ENCODE results near the gene HBP1. TPM values are rescaled to one million over a fixed set of nuclear protein-coding genes. Genes with fewer than 3 reads are reported as not detected.

The HBP1 gene
- polyA plus RNA-seq, 4 donors = 25.1 to 82.6 (median 36.7) TPM

- no peak overlapping the region for H3K4me3 ChIP-seq (ENCODE audit: low read depth in 1 of 3, low read length in 3 of 3)
- H3K27me3 ChIP-seq (ENCODE audit: control insufficient read depth in 3 of 3, insufficient read depth in 3 of 3, low read length in 3 of 3) = no peaks in the 10 kb centered on the region
- 91 to 94% (median 93%) methylated on average over 4 of the region's 4 CpGs for WGBS, 3 donors
- H3K9me3 ChIP-seq (ENCODE audit: control insufficient read depth in 2 of 2, insufficient read depth in 1 of 2, low read depth in 1 of 2, low read length in 1 of 2) = no peaks in the 10 kb centered on the region
- H3K4me1 ChIP-seq (ENCODE audit: control insufficient read depth in 3 of 3, insufficient read depth in 2 of 3, low read depth in 1 of 3, low read length in 2 of 3) = peaks cover 0 to under 1% (median 0%) of the 10 kb centered on the region in 3 donors
- H3K36me3 ChIP-seq (ENCODE audit: control insufficient read depth in 3 of 3, insufficient read depth in 2 of 3, low read depth in 1 of 3, low read length in 3 of 3) = peaks cover 6% of the 10 kb centered on the region in 3 donors
- no peak for DNase-seq
- H3K27ac ChIP-seq (ENCODE audit: low read depth in 1 of 3, low read length in 2 of 3) = no peak overlapping the region
- FAIRE-seq = no peak
These were observed 17.4 kb downstream of the HBP1 start for GRCh38 chr7:107186240-107186639.

DNA sequence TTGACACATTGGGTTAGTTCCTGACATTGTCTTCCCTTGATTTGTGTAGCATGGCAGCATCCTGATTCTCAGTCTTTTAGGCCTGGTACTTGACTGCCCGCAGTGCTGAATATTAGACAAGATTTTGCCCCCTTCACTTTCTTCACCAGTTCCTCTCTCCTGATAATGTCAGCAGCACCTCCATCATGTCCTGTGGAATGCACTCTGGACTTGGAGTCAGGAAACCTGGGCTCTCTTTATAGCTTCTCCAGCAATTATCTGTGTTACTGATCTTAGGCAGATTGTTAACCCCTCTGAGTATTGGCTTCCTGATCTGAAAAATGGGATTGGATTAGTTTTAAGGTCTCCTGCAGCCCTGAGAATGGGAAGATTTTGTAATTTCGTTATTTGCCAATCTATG, 19.0 kb downstream of the HBP1 start:
- no peaks in the 10 kb centered on the region for H3K27me3 ChIP-seq (ENCODE audit: control insufficient read depth in 3 of 3, insufficient read depth in 3 of 3, low read length in 3 of 3)
- H3K36me3 ChIP-seq (ENCODE audit: control insufficient read depth in 3 of 3, insufficient read depth in 2 of 3, low read depth in 1 of 3, low read length in 3 of 3) = peaks cover 3 to 8% (median 8%) of the 10 kb centered on the region in 3 donors
- H3K27ac ChIP-seq (ENCODE audit: low read depth in 1 of 3, low read length in 2 of 3) = no peak overlapping the region
- no peaks in the 10 kb centered on the region for H3K4me1 ChIP-seq (ENCODE audit: control insufficient read depth in 3 of 3, insufficient read depth in 2 of 3, low read depth in 1 of 3, low read length in 2 of 3)
- no peaks in the 10 kb centered on the region for H3K9me3 ChIP-seq (ENCODE audit: control insufficient read depth in 2 of 2, insufficient read depth in 1 of 2, low read depth in 1 of 2, low read length in 1 of 2)
- peak in 1 of 2 donors; percentile 25 for DNase-seq
- no peak overlapping the region for H3K4me3 ChIP-seq (ENCODE audit: low read depth in 1 of 3, low read length in 3 of 3)
- 82 to 92% (median 89%) methylated on average over 2 of the region's 2 CpGs for WGBS, 3 donors
- FAIRE-seq = no peak

- FAIRE-seq (no peak), DNase-seq (no peak)
- H3K4me1 ChIP-seq (ENCODE audit: control insufficient read depth in 3 of 3, insufficient read depth in 2 of 3, low read depth in 1 of 3, low read length in 2 of 3) = no peaks in the 10 kb centered on the region
- H3K36me3 ChIP-seq (ENCODE audit: control insufficient read depth in 3 of 3, insufficient read depth in 2 of 3, low read depth in 1 of 3, low read length in 3 of 3) = peaks cover 3 to 6% (median 6%) of the 10 kb centered on the region in 3 donors
- H3K27ac ChIP-seq (ENCODE audit: low read depth in 1 of 3, low read length in 2 of 3) = no peak overlapping the region
- no peak overlapping the region for H3K4me3 ChIP-seq (ENCODE audit: low read depth in 1 of 3, low read length in 3 of 3)
- H3K27me3 ChIP-seq (ENCODE audit: control insufficient read depth in 3 of 3, insufficient read depth in 3 of 3, low read length in 3 of 3) = no peaks in the 10 kb centered on the region
- 96 to 99% (median 97%) methylated on average over 2 of the region's 2 CpGs for WGBS, 3 donors
- H3K9me3 ChIP-seq (ENCODE audit: control insufficient read depth in 2 of 2, insufficient read depth in 1 of 2, low read depth in 1 of 2, low read length in 1 of 2) = no peaks in the 10 kb centered on the region
These were observed 21.3 kb downstream of the HBP1 start for GRCh38 chr7:107190090-107190489.

DNA sequence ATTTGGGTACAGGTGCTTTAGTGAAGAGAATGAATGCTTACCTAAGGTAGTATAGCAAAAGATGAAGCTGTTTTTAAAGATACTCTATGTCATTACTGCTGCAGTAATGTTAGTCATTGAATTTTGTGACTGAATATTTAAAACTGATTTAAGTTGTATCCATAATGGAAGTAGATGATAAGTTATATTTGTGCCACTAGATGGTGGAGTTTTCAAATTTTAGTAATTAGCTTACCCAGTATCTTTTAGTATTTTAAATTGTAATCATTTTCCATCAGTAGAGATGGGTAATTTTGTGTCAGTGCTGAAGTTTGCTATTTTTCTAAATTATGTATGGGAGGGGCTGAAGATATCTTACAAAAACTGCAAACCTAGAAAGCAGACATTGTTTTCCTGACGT, 25.2 kb downstream of the HBP1 start:
- no peak for FAIRE-seq
- Histone ChIP-seq H3K36me3 (ENCODE audit: control insufficient read depth in 3 of 3, insufficient read depth in 2 of 3, low read depth in 1 of 3, low read length in 3 of 3) (peaks cover 10 to 27% (median 12%) of the 10 kb centered on the region in 3 donors), H3K4me3 (ENCODE audit: low read depth in 1 of 3, low read length in 3 of 3) (no peak overlapping the region), H3K27me3 (ENCODE audit: control insufficient read depth in 3 of 3, insufficient read depth in 3 of 3, low read length in 3 of 3) (no peaks in the 10 kb centered on the region), H3K27ac (ENCODE audit: low read depth in 1 of 3, low read length in 2 of 3) (no peak overlapping the region), H3K9me3 (ENCODE audit: control insufficient read depth in 2 of 2, insufficient read depth in 1 of 2, low read depth in 1 of 2, low read length in 1 of 2) (no peaks in the 10 kb centered on the region), H3K4me1 (ENCODE audit: control insufficient read depth in 3 of 3, insufficient read depth in 2 of 3, low read depth in 1 of 3, low read length in 2 of 3) (no peaks in the 10 kb centered on the region)
- WGBS, 3 donors = 81 to 92% (median 87%) methylated on average over 1 of the region's 1 CpG
- no peak for DNase-seq

DNA sequence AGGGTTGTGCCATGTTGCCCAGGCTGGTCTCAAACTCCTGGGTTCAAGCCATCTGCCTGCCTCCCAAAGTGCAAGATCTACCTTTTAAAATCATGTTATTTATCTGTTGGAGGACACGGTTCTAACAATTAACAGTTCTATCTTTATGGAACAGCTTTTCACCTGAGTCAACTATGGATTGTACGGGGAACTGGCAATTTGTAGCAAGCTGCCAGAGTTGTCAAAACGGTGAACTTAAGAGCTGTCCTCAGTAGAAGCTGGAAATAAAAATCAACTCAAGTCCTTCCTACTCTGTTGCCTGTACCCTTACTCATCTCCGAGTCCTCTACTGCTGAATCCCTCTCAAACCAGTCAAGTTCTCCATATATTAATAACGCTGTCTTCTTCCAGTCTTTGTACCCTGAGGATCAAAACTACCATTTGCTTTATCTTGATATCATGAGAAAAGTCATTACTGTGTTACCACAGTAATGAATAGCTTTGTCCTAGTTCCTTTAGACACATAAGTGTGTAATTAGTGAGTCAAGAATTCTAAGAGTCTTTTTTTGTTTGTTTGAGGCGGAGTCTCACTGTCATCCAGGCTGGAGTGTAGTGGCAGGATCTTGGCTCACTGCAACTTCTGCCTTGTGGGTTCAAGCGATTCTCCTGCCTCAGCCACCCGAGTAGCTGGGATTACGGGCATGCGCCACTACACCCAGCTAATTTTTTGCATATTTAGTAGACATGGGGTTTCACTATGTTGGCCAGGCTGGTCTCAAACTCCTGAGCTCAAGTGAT, 28.2 kb downstream of the HBP1 start:
- FAIRE-seq = no peak
- Histone ChIP-seq H3K27ac (ENCODE audit: low read depth in 1 of 3, low read length in 2 of 3) (no peak overlapping the region), H3K9me3 (ENCODE audit: control insufficient read depth in 2 of 2, insufficient read depth in 1 of 2, low read depth in 1 of 2, low read length in 1 of 2) (no peaks in the 10 kb centered on the region), H3K4me3 (ENCODE audit: low read depth in 1 of 3, low read length in 3 of 3) (no peak overlapping the region), H3K27me3 (ENCODE audit: control insufficient read depth in 3 of 3, insufficient read depth in 3 of 3, low read length in 3 of 3) (no peaks in the 10 kb centered on the region), H3K4me1 (ENCODE audit: control insufficient read depth in 3 of 3, insufficient read depth in 2 of 3, low read depth in 1 of 3, low read length in 2 of 3) (no peaks in the 10 kb centered on the region), H3K36me3 (ENCODE audit: control insufficient read depth in 3 of 3, insufficient read depth in 2 of 3, low read depth in 1 of 3, low read length in 3 of 3) (peaks cover 9 to 29% (median 22%) of the 10 kb centered on the region in 3 donors)
- 90 to 94% (median 93%) methylated on average over 10 of the region's 10 CpGs for WGBS, 3 donors
- no peak for DNase-seq

GRCh38 chr7:107201795-107202450, 33.1 kb downstream of the HBP1 start:
- Histone ChIP-seq H3K36me3 (ENCODE audit: control insufficient read depth in 3 of 3, insufficient read depth in 2 of 3, low read depth in 1 of 3, low read length in 3 of 3) (peaks cover 4 to 24% (median 24%) of the 10 kb centered on the region in 3 donors), H3K4me3 (ENCODE audit: low read depth in 1 of 3, low read length in 3 of 3) (no peak overlapping the region), H3K4me1 (ENCODE audit: control insufficient read depth in 3 of 3, insufficient read depth in 2 of 3, low read depth in 1 of 3, low read length in 2 of 3) (no peaks in the 10 kb centered on the region), H3K27me3 (ENCODE audit: control insufficient read depth in 3 of 3, insufficient read depth in 3 of 3, low read length in 3 of 3) (no peaks in the 10 kb centered on the region), H3K9me3 (ENCODE audit: control insufficient read depth in 2 of 2, insufficient read depth in 1 of 2, low read depth in 1 of 2, low read length in 1 of 2) (no peaks in the 10 kb centered on the region), H3K27ac (ENCODE audit: low read depth in 1 of 3, low read length in 2 of 3) (no peak overlapping the region)
- FAIRE-seq (no peak), DNase-seq (peak; percentile 52 to 59)
- 24 to 64% (median 51%) methylated on average over 4 of the region's 4 CpGs for WGBS, 3 donors

DNA sequence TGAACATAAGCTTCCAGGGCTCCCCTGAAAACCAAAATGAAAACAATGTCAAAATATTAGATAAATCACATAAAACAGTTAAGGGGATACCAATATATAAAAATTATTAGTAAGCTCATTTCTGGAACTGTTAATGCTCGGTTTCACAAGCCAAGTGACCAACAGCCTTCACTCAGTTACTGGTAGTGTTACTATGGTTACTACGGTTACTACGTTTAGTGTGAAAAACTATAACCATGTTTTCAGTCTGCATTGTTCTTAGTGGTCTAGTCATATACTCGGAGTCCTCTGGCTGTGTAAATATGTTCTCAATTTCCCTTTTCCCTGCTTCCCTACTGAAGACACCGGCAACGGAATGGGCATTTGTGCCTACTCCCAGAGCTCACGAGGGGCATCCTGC, 34.8 kb downstream of the HBP1 start:
- 93 to 97% (median 93%) methylated on average over 7 of the region's 7 CpGs for WGBS, 3 donors

GRCh38 chr7:107206136-107206535, 37.3 kb downstream of the HBP1 start:
- Histone ChIP-seq H3K4me1 (ENCODE audit: control insufficient read depth in 3 of 3, insufficient read depth in 2 of 3, low read depth in 1 of 3, low read length in 2 of 3) (no peaks in the 10 kb centered on the region), H3K9me3 (ENCODE audit: control insufficient read depth in 2 of 2, insufficient read depth in 1 of 2, low read depth in 1 of 2, low read length in 1 of 2) (no peaks in the 10 kb centered on the region), H3K27me3 (ENCODE audit: control insufficient read depth in 3 of 3, insufficient read depth in 3 of 3, low read length in 3 of 3) (no peaks in the 10 kb centered on the region), H3K27ac (ENCODE audit: low read depth in 1 of 3, low read length in 2 of 3) (no peak overlapping the region), H3K4me3 (ENCODE audit: low read depth in 1 of 3, low read length in 3 of 3) (no peak overlapping the region), H3K36me3 (ENCODE audit: control insufficient read depth in 3 of 3, insufficient read depth in 2 of 3, low read depth in 1 of 3, low read length in 3 of 3) (peaks cover 2 to 36% (median 19%) of the 10 kb centered on the region in 3 donors)
- DNase-seq (no peak), FAIRE-seq (no peak)
- WGBS, 3 donors = 96 to 99% (median 96%) methylated on average over 6 of the region's 6 CpGs

More for the DNA sequence above, 34.8 kb downstream of the HBP1 start:
- Histone ChIP-seq H3K27ac (ENCODE audit: low read depth in 1 of 3, low read length in 2 of 3) (no peak overlapping the region), H3K4me1 (ENCODE audit: control insufficient read depth in 3 of 3, insufficient read depth in 2 of 3, low read depth in 1 of 3, low read length in 2 of 3) (no peaks in the 10 kb centered on the region), H3K27me3 (ENCODE audit: control insufficient read depth in 3 of 3, insufficient read depth in 3 of 3, low read length in 3 of 3) (no peaks in the 10 kb centered on the region), H3K36me3 (ENCODE audit: control insufficient read depth in 3 of 3, insufficient read depth in 2 of 3, low read depth in 1 of 3, low read length in 3 of 3) (peaks cover 4 to 24% (median 23%) of the 10 kb centered on the region in 3 donors), H3K4me3 (ENCODE audit: low read depth in 1 of 3, low read length in 3 of 3) (no peak overlapping the region), H3K9me3 (ENCODE audit: control insufficient read depth in 2 of 2, insufficient read depth in 1 of 2, low read depth in 1 of 2, low read length in 1 of 2) (no peaks in the 10 kb centered on the region)
- DNase-seq (no peak), FAIRE-seq (no peak)

Measured in small intestine (tissue), 7 donors.